Activated CD4-positive, alpha-beta memory T cell treated with anti-CD3 and anti-CD28 coated beads, Interleukin-2, amount 10 ng/mL, durations not matched to agents 7 days and 5 days (primary cell): Measurements from ENCODE around the gene OGG1. TPM values are rescaled to one million over a fixed set of nuclear protein-coding genes. Genes with fewer than 3 reads are reported as not detected.
A peak's percentile ranks its signal among the peaks of the same experiment; 100 is the strongest.

Experiments
- CTCF ChIA-PET: fragments of 350-600 bp; sonication (Branson Sonifier 250); formaldehyde crosslinking; loops from one replicate; lab custom pipeline; 2021; ENCODE audit warnings: antibody characterized with exemption, inconsistent platforms; lab: Charles Lee
- POLR2A ChIA-PET: fragments of 350-600 bp; sonication (Branson Sonifier 250); formaldehyde crosslinking; loops from one replicate; lab custom pipeline; 2021; ENCODE audit warnings: antibody characterized with exemption; lab: Charles Lee
- DNase-seq: peaks from one replicate; pipeline ENCODE4 v3.0.0-alpha.2; 2020
- H3K27ac Mint-ChIP-seq: one replicate; pipeline ENCODE4 v1.8.0; 2021; ENCODE audit warnings: mild to moderate bottlenecking, mixed read lengths
- H3K27me3 Mint-ChIP-seq: one replicate; pipeline ENCODE4 v1.8.0; 2021; ENCODE audit warnings: mixed read lengths
- H3K36me3 Mint-ChIP-seq: one replicate; pipeline ENCODE4 v1.8.0; 2021; ENCODE audit warnings: low read depth, mixed read lengths
- H3K4me1 Mint-ChIP-seq: one replicate; pipeline ENCODE4 v1.8.0; 2021; ENCODE audit warnings: mixed read lengths
- H3K4me3 Mint-ChIP-seq: one replicate; pipeline ENCODE4 v1.8.0; 2021; ENCODE audit warnings: mild to moderate bottlenecking, mixed read lengths
- H3K9me3 Mint-ChIP-seq: one replicate; pipeline ENCODE4 v1.8.0; 2021; ENCODE audit warnings: mixed read lengths
- total RNA-seq, 2 experiments: library from RNA; stranded (reverse); gene quantifications; one replicate each; pipeline ENCODE4 v1.2.3, GENCODE V29; 2021

OGG1 gene
- total RNA-seq, 2 experiments from 2014 or later = 29.5 to 34.3 TPM

DNA sequence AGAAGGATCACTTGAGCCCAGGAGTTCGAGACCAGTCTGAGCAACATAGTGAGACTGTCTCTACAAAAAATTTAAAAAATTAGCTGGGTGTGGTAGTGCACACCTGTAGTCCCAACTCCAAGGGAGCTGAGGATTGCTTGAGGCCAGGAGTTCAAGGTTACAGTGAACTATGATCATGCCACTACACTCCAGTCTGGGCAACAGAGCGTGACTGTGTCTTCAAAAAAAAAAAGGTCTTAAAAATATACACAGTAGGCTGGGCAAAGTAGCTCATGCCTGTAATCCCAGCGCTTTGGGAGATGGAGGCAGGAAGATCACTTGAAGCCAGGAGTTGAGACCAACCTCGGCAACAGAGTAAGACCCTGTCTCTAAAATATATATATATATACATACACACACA, 31.2 kb downstream of the OGG1 start:
- ChIA-PET CTCF (interaction anchor here (0.6 to 1.8 kb wide), 4 partner anchors 8 to 184 kb away, joined by 3 to 5 read pairs (median 4); partner anchors contain the start of genes ARPC4 and TADA3), POLR2A (interaction anchor here (0.9 to 7.5 kb wide), 9 partner anchors 10 to 384 kb away, joined by 3 to 56 read pairs (median 10); partner anchors contain the start of genes ARPC4, BRPF1, CAMK1 and JAGN1)
- Mint-ChIP-seq H3K4me3 (no peak overlapping the region), H3K4me1 (peaks cover 54% of the 10 kb centered on the region), H3K9me3 (no peaks in the 10 kb centered on the region), H3K36me3 (peaks cover 53% of the 10 kb centered on the region), H3K27ac (peak overlapping the region; percentile 92), H3K27me3 (no peaks in the 10 kb centered on the region)
- no peak for DNase-seq

DNA sequence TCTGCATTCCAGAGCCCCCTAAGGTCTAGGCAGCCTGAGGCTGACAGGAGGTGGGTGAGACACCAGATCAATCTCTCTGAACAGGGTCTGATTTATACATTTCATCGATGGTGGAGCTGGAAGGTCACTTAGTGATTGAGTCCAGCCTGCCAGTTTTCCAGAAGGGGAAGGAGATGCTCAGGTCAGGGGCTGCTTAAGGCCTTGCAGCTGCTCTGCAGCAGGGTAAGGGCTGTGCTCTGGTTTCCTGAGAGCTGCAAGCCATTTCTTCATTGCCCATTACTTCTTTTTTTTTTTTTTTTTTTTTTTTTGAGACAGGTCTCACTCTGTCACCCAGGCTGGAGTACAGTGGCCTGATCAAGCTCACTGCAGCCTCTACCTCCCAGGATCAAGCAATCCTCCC, 31.8 kb downstream of the OGG1 start:
- H3K4me3 Mint-ChIP-seq = no peak overlapping the region
- ChIA-PET POLR2A (interaction anchor here (1.0 to 7.5 kb wide), 9 partner anchors 8 to 206 kb away, joined by 3 to 56 read pairs (median 10); partner anchors contain the start of genes ARPC4, BRPF1, CAMK1 and OGG1), CTCF (interaction anchor here (0.6 to 1.3 kb wide), 4 partner anchors 9 to 185 kb away, joined by 3 to 5 read pairs (median 4); no protein-coding TSS in a partner anchor)
- peaks cover 56% of the 10 kb centered on the region for H3K4me1 Mint-ChIP-seq
- no peaks in the 10 kb centered on the region for H3K27me3 Mint-ChIP-seq
- H3K9me3 Mint-ChIP-seq = no peaks in the 10 kb centered on the region
- no peak for DNase-seq
- H3K36me3 Mint-ChIP-seq = peaks cover 59% of the 10 kb centered on the region
- peak overlapping the region; percentile 54 for H3K27ac Mint-ChIP-seq

- DNase-seq = no peak
- Mint-ChIP-seq H3K27me3 (no peaks in the 10 kb centered on the region), H3K4me3 (no peak overlapping the region), H3K4me1 (peaks cover 57% of the 10 kb centered on the region), H3K9me3 (no peaks in the 10 kb centered on the region), H3K36me3 (peaks cover 64% of the 10 kb centered on the region), H3K27ac (peak overlapping the region; percentile 40)
- ChIA-PET POLR2A (interaction anchor here (1.0 to 7.5 kb wide), 8 partner anchors 8 to 205 kb away, joined by 3 to 56 read pairs (median 8); partner anchors contain the start of genes ARPC4, BRPF1, CAMK1 and OGG1), CTCF (interaction anchor here (0.9 to 1.4 kb wide), 4 partner anchors 10 to 165 kb away, joined by 3 to 4 read pairs (median 4); no protein-coding TSS in a partner anchor)
Observed at GRCh38 chr3:9781978-9782603, 32.3 kb downstream of the OGG1 start.

- peaks cover 59% of the 10 kb centered on the region for H3K4me1 Mint-ChIP-seq
- POLR2A ChIA-PET = interaction anchor here (1.0 to 7.5 kb wide), 5 partner anchors 8 to 26 kb away, joined by 3 to 56 read pairs (median 5); partner anchors contain the start of genes ARPC4, CAMK1 and TADA3
- no peaks in the 10 kb centered on the region for H3K27me3 Mint-ChIP-seq
- H3K9me3 Mint-ChIP-seq = no peaks in the 10 kb centered on the region
- DNase-seq = no peak
- peaks cover 71% of the 10 kb centered on the region for H3K36me3 Mint-ChIP-seq
- CTCF ChIA-PET = interaction anchor here (1.4 kb wide), 1 partner anchor 48 kb away, joined by 3 read pairs; no protein-coding TSS in a partner anchor
- H3K27ac Mint-ChIP-seq = no peak overlapping the region
- no peak overlapping the region for H3K4me3 Mint-ChIP-seq
Observed at GRCh38 chr3:9782770-9783169, 33.0 kb downstream of the OGG1 start.

DNA sequence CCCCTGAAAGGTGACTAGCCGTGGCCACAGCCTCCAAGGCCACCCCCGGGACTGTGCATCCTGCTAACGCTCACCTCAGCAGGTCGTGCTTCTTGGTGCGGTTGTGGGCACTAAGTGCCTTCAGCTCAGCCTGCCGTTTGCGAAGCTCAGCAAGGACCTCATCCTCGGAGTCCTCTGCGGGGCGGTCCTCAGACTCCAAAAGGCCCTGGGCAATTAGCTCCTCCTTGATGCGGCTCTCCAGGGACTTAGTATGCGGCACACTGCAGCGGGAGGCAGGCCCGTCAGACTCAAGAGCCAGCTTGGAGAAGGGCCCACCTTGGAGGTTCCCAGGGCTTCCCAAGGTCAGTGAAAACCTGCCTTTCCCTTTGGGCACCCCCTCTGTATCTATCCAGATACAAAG, 34.2 kb downstream of the OGG1 start:
- H3K4me3 Mint-ChIP-seq = no peak overlapping the region

GRCh38 chr3:9784965-9785364, 35.2 kb downstream of the OGG1 start:
- DNase-seq = no peak
- H3K4me1 Mint-ChIP-seq = peaks cover 46% of the 10 kb centered on the region

More for the DNA sequence above, 34.2 kb downstream of the OGG1 start:
- ChIA-PET CTCF (no interaction called here), POLR2A (interaction anchor here (0.6 to 7.5 kb wide), 2 partner anchors 9 to 151 kb away, joined by 3 to 56 read pairs; partner anchors contain the start of genes ARPC4 and TADA3)
- Mint-ChIP-seq H3K27me3 (no peaks in the 10 kb centered on the region), H3K9me3 (no peaks in the 10 kb centered on the region), H3K27ac (no peak overlapping the region), H3K4me1 (peaks cover 50% of the 10 kb centered on the region), H3K36me3 (peaks cover 73% of the 10 kb centered on the region)
- no peak for DNase-seq

DNA sequence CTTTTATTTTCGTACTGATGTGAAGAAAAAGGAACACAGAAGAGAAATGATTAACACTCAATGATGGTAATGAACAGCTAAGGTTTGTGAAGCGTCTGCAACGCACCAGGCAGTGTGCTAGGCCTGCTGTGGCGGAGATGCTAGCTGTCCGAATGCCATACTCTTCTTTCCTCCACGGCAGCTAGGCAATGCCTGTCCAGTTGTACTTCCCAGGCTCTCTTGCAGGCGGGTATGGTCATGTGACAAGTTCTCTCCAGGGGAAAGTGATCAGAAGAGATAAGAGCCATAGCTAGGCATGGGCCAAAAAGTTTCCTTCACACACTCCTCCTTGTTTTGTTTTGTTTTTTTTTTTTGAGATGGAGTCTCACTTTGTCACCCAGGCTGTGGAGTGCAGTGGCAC, 35.9 kb downstream of the OGG1 start:
- CTCF ChIA-PET = interaction anchor here (0.5 kb wide), 1 partner anchor 43 kb away, joined by 3 read pairs; no protein-coding TSS in a partner anchor
- no peaks in the 10 kb centered on the region for H3K9me3 Mint-ChIP-seq
- DNase-seq = no peak
- no peak overlapping the region for H3K4me3 Mint-ChIP-seq
- H3K4me1 Mint-ChIP-seq = peaks cover 46% of the 10 kb centered on the region
- peaks cover 72% of the 10 kb centered on the region for H3K36me3 Mint-ChIP-seq
- no peak overlapping the region for H3K27ac Mint-ChIP-seq
- POLR2A ChIA-PET = interaction anchor here (1.2 kb wide), 1 partner anchor 34 kb away, joined by 3 read pairs; no protein-coding TSS in a partner anchor
- H3K27me3 Mint-ChIP-seq = no peaks in the 10 kb centered on the region

More at GRCh38 chr3:9784965-9785364, 35.2 kb downstream of the OGG1 start:
- Mint-ChIP-seq H3K27ac (no peak overlapping the region), H3K4me3 (no peak overlapping the region), H3K9me3 (no peaks in the 10 kb centered on the region), H3K36me3 (peaks cover 71% of the 10 kb centered on the region), H3K27me3 (no peaks in the 10 kb centered on the region)
- POLR2A ChIA-PET = no interaction called here
- CTCF ChIA-PET = no interaction called here

- Mint-ChIP-seq H3K4me3 (no peak overlapping the region), H3K4me1 (peaks cover 47% of the 10 kb centered on the region), H3K27ac (no peak overlapping the region), H3K27me3 (no peaks in the 10 kb centered on the region), H3K9me3 (no peaks in the 10 kb centered on the region), H3K36me3 (peaks cover 73% of the 10 kb centered on the region)
- ChIA-PET POLR2A (interaction anchor here (1.2 kb wide), 1 partner anchor 35 kb away, joined by 3 read pairs; no protein-coding TSS in a partner anchor), CTCF (interaction anchor here (0.8 kb wide), 1 partner anchor 21 kb away, joined by 3 read pairs; no protein-coding TSS in a partner anchor)
- DNase-seq = no peak
Observed at GRCh38 chr3:9786209-9786739, 36.5 kb downstream of the OGG1 start.

GRCh38 chr3:9786825-9787669, 37.3 kb downstream of the OGG1 start:
- Mint-ChIP-seq H3K27me3 (no peaks in the 10 kb centered on the region), H3K36me3 (peaks cover 74% of the 10 kb centered on the region), H3K4me3 (no peak overlapping the region), H3K4me1 (peaks cover 51% of the 10 kb centered on the region), H3K9me3 (no peaks in the 10 kb centered on the region), H3K27ac (peak overlapping the region; percentile 71)
- DNase-seq = no peak
- POLR2A ChIA-PET = no interaction called here
- CTCF ChIA-PET = interaction anchor here (0.8 to 1.0 kb wide), 2 partner anchors 10 to 21 kb away, joined by 3 read pairs; no protein-coding TSS in a partner anchor

- DNase-seq = no peak
- ChIA-PET CTCF (interaction anchor here (1.0 kb wide), 1 partner anchor 9 kb away, joined by 3 read pairs; no protein-coding TSS in a partner anchor), POLR2A (no interaction called here)
- Mint-ChIP-seq H3K27me3 (no peaks in the 10 kb centered on the region), H3K36me3 (peaks cover 69% of the 10 kb centered on the region), H3K27ac (peak overlapping the region; percentile 71), H3K4me3 (no peak overlapping the region), H3K9me3 (no peaks in the 10 kb centered on the region), H3K4me1 (peaks cover 45% of the 10 kb centered on the region)
Observed at GRCh38 chr3:9787714-9788113, 38.0 kb downstream of the OGG1 start.

- Mint-ChIP-seq H3K4me1 (peaks cover 61% of the 10 kb centered on the region), H3K9me3 (no peaks in the 10 kb centered on the region), H3K27me3 (no peaks in the 10 kb centered on the region), H3K27ac (peak overlapping the region; percentile 99), H3K4me3 (peak overlapping the region; percentile 97), H3K36me3 (peaks cover 68% of the 10 kb centered on the region)
- ChIA-PET POLR2A (interaction anchor here (0.9 to 8.7 kb wide), 10 partner anchors 9 to 429 kb away, joined by 3 to 137 read pairs (median 8); partner anchors contain the start of genes BRPF1, CAMK1, MTMR14 and OGG1), CTCF (interaction anchor here (0.8 to 1.0 kb wide), 3 partner anchors 22 to 155 kb away, joined by 3 to 4 read pairs (median 3); partner anchors contain the start of gene CAMK1)
- DNase-seq = no peak
Observed at GRCh38 chr3:9791127-9791526, 41.4 kb downstream of the OGG1 start.
